ACHN (cell line): Measurements from ENCODE around the gene CDC34.

ENCODE experiments used
- DNase-seq: peaks from one replicate; pipeline ENCODE4 v3.0.0-alpha.2; 2015
- in situ Hi-C: cut with HindIII; loops from 2 replicates; pipeline ENCODE4 v1.10.0; 2017; ENCODE audit warnings: low sequenced_read_pairs, low pct_ligation_motif_present, low pct_unique_long_range_greater_than_20kb

CDC34 gene

GRCh38 chr19:566403-566802, 34.8 kb downstream of the CDC34 start:
- no peak for DNase-seq

DNA sequence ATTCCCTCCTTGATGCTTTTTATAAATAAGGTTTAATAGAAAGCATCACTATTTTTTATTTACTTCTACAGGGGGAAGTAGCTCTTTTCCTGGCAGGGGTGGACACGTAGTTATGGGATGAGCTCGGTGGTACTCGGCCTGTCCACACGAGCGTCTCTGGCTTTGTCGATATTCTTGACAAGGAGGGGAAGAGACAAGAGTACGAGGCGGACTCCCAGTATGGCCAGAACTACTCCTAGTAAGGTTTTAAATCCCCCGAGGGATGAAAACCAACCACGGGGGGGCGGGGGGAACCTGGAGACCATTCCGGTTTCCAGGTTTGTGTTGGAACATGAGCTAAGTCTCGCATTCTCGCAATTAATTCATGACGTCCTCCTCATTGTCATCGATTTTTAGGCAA, 35.3 kb downstream of the CDC34 start:
- no peak for DNase-seq
- in situ Hi-C loops: no loop called here

More at GRCh38 chr19:566403-566802, 34.8 kb downstream of the CDC34 start:
- in situ Hi-C loops: no loop called here

DNA sequence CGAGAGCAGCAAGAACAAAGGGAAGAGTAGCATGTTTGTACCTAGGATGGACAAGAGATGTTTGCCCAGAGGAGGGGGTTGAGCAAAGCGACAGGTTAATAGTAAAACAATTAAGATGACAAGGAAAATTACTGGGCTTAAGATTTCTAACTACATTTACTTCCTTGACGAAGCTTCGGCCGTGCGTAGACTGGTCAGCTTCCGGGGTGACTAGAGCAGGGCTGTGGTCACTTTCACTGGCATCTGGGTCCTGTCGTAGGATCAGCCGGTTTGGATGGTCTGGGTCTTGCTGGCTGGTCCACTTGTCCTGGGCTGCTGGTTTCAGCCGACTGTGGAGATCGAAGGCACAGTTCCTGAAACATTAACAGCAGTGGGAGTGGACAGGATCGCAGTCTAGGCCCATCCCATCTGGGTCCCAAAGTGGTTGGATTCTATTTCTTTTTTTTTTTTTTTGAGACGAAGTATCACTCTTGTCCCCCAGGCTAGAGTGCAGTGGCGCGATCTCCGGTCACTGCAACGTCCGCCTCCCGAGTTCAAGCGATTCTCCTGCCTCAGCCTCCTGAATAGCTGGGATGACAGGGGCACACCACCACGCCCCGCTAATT, 35.8 kb downstream of the CDC34 start:
- DNase-seq: no peak
- in situ Hi-C loops: no loop called here

DNA sequence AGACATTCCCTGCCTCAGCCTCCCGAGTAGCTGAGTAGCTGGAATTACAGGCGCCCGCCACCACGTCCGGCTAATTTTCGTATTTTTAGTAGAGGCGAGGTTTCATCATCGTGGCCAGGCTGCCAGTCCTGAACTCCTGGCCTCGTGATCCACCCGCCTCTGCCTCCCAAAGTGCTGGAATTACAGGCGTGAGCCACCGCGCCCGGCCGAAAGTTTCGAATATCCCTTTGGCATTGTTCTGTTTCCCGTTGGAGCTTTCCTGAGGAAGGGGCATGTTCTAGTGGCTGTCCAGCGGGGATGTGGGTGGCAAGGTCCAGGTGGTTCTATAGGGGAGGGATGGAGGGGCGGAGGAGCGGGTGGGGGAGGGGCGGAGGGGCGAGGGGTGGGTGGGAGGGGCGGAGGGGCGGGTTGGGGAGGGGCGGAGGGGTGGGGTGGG, 38.7 kb downstream of the CDC34 start:
- no peak for DNase-seq
- in situ Hi-C loops: no loop called here

DNA sequence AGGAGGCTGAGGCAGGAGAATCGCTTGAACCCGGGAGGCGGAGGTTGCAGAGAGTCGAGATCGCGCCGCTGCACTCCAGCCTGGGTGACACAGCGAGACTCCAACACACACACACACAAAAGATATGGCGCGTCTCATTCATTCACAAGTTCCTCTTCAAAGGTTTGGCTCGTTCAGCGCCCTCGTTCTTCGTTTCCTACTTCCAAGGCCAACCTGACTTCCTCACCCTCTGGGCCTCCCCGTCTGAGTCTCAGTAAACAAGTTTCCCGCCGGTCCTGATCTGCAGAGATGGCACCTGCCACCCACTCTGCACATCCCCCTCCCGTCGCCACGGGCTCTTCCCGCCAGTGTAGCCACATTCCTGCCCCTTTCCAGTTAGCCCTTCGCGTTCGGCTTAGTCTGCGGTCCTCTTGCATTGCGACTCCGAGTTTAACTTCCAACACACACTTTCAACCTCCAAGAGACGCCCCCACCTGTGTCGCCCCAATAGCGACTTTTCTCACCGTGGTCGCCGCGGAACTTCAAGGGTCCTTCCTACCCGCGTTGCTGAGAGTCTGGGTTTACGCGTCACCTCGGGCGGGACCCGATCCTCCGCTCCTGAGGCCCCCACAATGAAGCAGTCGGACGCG, 39.5 kb downstream of the CDC34 start:
- peak; percentile 45 for DNase-seq
- in situ Hi-C loops: no loop called here

DNA sequence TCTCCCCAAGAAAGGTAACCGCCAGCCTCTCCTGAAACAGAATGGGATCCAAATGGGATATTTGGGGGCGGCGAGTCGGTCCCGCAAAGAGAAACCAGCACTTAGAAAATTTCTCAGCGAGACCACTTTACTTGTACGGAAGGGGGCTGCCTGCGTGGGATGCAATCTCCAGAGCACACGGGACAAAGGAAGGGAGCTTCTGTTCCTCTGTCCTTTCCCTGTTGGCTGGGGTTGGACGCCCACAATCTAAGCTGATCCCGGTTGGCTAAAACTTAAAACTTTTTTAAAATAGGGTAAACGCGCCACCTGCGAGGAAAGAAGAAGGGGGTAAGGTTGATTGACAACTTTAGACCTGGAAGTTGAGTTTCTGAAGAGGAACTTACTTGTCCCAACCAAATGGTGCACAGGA, 40.0 kb downstream of the CDC34 start:
- in situ Hi-C loops: no loop called here

DNA sequence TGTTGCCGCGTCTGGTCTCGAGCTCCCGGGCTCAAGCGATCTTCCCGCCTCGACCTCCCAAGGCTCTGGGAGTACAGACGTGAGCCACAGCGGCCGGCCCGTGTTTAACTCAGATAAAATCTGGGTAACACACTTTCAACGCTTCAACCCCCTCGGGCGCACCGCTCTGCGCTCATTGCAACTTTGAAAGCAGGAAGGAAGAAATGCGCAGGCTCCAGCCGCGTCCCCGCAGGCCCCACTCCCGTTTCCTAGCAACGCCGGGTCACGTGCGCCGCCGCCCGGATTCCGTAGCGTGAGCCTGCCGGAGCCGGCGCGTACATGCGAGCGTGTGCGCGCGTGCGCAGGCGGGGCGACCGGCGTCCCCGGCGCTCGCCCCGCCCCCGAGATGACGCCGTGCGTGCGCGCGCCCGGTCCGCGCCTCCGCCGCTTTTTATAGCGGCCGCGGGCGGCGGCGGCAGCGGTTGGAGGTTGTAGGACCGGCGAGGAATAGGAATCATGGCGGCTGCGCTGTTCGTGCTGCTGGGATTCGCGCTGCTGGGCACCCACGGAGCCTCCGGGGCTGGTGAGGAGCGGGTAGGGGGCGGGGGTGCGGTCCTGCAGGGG, 40.7 kb downstream of the CDC34 start, which contains the start of gene BSG:
BSG (plus strand) TSS at position 457 of the 603 bp plus-strand sequence; CDS start at position 496, 39 bp downstream.
- in situ Hi-C loops: no loop called here
- DNase-seq: peak; percentile 96

More for the DNA sequence above, 40.0 kb downstream of the CDC34 start:
- DNase-seq: peak; percentile 62

GRCh38 chr19:572743-573518, 41.4 kb downstream of the CDC34 start:
- in situ Hi-C loops: no loop called here
- DNase-seq: peak; percentile 59

GRCh38 chr19:573519-573825, 41.9 kb downstream of the CDC34 start:
- no peak for DNase-seq
- in situ Hi-C loops: no loop called here

- in situ Hi-C loops: no loop called here
- no peak for DNase-seq
These were observed 43.3 kb downstream of the CDC34 start for GRCh38 chr19:574658-575526.

DNA sequence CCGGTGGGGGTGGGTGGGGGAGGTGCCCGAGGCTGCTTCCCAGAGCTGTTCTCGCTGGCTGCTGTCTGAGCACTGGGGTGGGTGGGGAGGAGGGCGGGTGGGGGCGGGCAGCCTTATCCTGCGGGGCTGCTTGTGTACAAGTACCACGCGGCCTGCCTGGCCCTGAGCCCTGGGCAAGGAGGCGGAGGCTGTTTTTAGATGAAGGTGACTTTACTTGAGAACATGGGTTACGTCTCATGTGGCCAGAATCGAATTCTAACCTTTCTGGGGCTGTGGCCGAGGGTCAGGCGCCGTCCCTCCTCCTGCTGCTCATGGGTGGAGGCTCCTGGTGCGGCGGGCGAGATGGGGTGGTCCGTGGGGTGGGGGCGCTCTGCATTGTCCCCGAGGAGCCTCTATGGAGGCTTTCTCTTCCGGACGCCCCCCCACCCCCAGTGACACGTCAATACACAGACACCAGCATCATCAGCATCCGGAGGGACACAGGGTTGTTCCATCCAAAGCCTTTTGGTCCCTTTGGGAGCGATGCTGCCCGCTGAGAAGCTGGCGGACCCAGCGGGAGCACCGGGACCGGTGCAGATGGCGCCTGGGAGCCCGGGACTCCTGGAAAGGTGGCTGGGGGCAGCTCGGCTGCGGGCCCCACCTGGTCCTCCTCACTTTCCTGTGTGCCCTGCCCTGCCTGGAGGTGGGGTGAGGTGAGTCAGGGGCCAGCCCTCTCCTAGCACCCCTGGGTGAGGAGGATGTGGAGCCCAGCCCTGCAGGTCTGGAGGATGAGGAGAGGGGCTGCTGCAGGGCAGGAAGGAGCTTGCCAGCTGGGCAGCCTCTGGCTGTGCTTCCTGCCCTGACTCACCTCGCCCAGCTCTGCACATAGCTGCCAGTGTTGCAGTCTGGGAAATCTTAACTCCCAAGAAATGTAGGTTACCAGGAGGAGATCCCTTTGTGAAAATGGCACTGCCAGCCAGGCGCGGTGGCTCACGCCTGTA, 44.3 kb downstream of the CDC34 start:
- DNase-seq: peak; percentile 27
- in situ Hi-C loops: no loop called here

DNA sequence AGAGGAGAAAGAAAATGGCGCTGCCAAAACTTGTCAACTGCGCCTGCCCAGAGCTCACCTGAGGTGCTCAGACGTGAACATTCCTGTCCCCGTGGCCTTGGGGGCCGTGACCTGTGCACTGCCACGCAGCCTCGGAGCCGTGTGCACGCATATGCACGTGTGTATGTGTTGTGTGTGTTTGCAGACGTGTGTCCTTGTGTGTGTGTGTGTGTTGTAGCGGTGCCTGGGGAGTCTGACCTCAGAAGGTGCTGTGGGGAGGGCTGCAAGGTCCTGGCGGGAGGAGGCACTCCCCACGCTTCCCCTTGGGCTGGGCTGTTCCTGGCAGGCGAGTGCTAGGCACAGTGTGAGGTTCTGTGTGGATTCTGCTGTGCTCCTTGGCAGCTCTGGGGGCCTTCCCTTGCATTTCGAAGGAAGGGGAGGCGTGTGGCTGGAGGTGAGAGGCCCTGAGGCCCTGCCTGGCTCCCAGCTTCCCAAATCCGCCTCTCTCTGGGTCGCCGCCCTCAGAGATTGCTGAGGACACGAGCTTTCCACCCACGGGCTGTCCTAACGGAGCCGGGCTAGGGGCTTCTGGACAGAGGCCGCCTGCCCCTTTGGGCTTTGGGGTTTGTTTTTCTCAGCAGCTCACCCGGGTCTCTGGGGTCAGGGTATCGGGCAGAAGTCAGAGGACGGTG, 45.3 kb downstream of the CDC34 start:
- in situ Hi-C loops: no loop called here
- no peak for DNase-seq

DNA sequence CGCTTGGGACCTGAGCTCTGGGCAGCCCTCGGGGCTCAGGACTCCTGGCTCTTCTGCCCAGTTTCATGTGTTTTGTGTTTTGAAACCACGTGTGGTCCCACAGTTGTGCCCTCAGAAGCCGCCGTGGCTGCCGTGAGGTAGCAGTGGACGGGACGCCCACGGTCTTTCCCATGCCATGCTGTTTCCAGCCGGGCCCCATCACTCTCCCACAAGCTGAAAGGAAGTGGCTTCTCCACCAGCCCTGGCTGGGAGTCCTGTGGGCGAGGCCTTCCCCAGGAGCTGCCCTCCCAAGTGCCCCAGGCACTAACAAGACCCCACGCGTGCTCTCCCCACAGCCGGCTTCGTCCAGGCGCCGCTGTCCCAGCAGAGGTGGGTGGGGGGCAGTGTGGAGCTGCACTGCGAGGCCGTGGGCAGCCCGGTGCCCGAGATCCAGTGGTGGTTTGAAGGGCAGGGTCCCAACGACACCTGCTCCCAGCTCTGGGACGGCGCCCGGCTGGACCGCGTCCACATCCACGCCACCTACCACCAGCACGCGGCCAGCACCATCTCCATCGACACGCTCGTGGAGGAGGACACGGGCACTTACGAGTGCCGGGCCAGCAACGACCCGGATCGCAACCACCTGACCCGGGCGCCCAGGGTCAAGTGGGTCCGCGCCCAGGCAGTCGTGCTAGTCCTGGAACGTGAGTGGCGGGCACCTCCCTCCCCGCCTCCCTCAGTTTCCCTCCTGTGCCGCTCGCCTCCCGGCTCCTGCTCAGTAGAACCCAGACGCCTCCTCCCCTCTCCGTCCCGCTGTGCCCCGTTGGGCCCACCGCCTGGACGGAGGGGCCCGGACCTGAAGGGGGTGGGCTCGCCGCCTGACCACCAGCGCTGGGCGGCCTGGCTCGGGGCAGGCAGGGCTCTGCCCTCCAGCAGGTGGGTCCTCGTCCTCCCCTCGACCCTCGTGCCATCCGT, 46.2 kb downstream of the CDC34 start:
- in situ Hi-C loops: no loop called here
- no peak for DNase-seq

DNA sequence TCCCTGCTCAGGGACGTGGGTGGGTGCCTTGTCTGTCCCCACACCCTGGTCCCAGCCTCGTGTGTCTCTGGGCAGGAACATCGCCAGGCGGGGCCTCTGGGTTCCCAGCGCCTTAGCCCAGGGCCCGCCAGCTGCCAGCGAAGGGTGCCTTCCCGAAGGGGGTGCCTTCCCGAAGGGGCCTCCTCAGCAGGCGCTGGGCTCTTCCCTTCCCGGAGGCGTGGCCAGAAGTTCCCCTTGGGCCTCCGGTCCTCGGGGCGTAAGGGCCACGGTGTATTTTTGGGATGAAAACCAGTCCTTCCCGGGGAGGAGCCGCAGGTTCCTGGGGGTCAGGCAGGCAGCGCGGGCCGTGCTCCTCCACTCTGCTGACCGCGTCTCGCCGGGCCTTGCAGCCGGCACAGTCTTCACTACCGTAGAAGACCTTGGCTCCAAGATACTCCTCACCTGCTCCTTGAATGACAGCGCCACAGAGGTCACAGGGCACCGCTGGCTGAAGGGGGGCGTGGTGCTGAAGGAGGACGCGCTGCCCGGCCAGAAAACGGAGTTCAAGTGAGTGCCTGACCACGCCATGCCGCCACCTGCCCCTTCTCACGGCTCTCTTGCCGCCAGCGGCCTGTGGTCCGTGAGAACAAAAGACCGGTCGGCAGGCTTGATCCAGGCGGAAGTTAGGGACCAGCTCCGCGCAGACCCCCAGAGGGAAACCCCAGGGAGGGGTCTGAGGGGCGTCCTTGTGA, 47.7 kb downstream of the CDC34 start:
- in situ Hi-C loops: no loop called here
- no peak for DNase-seq

GRCh38 chr19:579842-580155, 48.2 kb downstream of the CDC34 start:
- in situ Hi-C loops: no loop called here
- DNase-seq: no peak
